Gastroesophageal sphincter (tissue), 4 donors: ENCODE measurements around the gene RFX2. TPM values are rescaled to one million over a fixed set of nuclear protein-coding genes. Genes with fewer than 3 reads are reported as not detected.

Experiments used
- ATAC-seq: fragments of 150-250 bp; one replicate; pipeline ENCODE4 v1.9.1; 2016; ENCODE audit warnings: mild to moderate bottlenecking, moderate library complexity
- H3K27ac ChIP-seq, 4 donors: fragments of 200-600 bp; sonication (generic) in 3 of 4; 1 replicate in 3 of 4; 2 replicates in 1 of 4; pipeline ENCODE4 v1.5.1; 2016 to 2019
- H3K27me3 ChIP-seq: fragments of 200-600 bp; sonication (generic); one replicate; pipeline ENCODE4 v1.5.1; 2019
- H3K36me3 ChIP-seq, 2 donors: fragments of 200-600 bp; sonication (generic); one replicate each; pipeline ENCODE4 v1.5.1; 2019; ENCODE audit warnings: control low read depth in 1 of 2
- H3K4me1 ChIP-seq, 3 donors: fragments of 200-600 bp; sonication (generic); 1 replicate in 2 of 3; 2 replicates in 1 of 3; pipeline ENCODE4 v1.5.1; 2016 to 2019; ENCODE audit warnings: control low read depth in 2 of 3
- H3K4me3 ChIP-seq, 2 donors: fragments of 200-600 bp; sonication (generic); one replicate each; pipeline ENCODE4 v1.5.1; 2019; ENCODE audit warnings: mild to moderate bottlenecking in 1 of 2, moderate library complexity in 1 of 2
- H3K9me3 ChIP-seq, 3 donors: fragments of 200-600 bp; sonication (generic); one replicate each; pipeline ENCODE4 v1.5.1; 2017 to 2019; ENCODE audit warnings: control low read depth in 2 of 3
- CTCF ChIP-seq, 4 experiments: fragments of 200-600 bp in 2 of 4; fragments of 450-650 bp in 2 of 4; sonication (generic) in 1 of 4; IDR thresholded peaks; one replicate each; pipeline ENCODE4 v1.5.1; 2017 to 2019; ENCODE audit warnings: antibody characterized with exemption in 4 of 4, mild to moderate bottlenecking in 2 of 4, moderate library complexity in 2 of 4
- EP300 ChIP-seq: sonication (generic); formaldehyde crosslinking; IDR thresholded peaks from one replicate; pipeline ENCODE4 v1.6.1; 2017; ENCODE audit warnings: antibody characterized with exemption, mild to moderate bottlenecking
- POLR2A ChIP-seq, 2 donors: fragments of 450-650 bp; IDR thresholded peaks; one replicate each; pipeline ENCODE4 v1.6.1; 2017; ENCODE audit warnings: antibody characterized with exemption in 2 of 2, mild to moderate bottlenecking in 2 of 2, moderate library complexity in 1 of 2
- POLR2AphosphoS5 ChIP-seq: sonication (generic); formaldehyde crosslinking; IDR thresholded peaks from one replicate; pipeline ENCODE4 v1.6.1; 2017; ENCODE audit warnings: antibody characterized with exemption
- WGBS, 2 donors: methylation state at CpG; one replicate each; pipeline ENCODE4 v1.1.5; 2018; ENCODE audit warnings: low coverage in 1 of 2; 5-methylcytosine and 5-hydroxymethylcytosine counted together
- total RNA-seq, 4 donors: library from RNA; depleted of rRNA; stranded (reverse); fragments of >200 nt; gene quantifications; one replicate each; pipeline ENCODE4 v1.1.0, GENCODE V29; 2016

RFX2 gene
- total RNA-seq, 4 donors from 2014 or later, result 18.7 to 49.1 (median 37.6) TPM

GRCh38 chr19:5959260-5960004 is 150.9 kb downstream of the RFX2 start:
- H3K27me3 ChIP-seq, result no peaks in the 10 kb centered on the region
- no peak overlapping the region for H3K4me3 ChIP-seq
- ATAC-seq, result no peak
- peak overlapping the region in 3 of 4 donors; percentile 83 to 89 (median 84) for H3K27ac ChIP-seq
- H3K9me3 ChIP-seq, result no peaks in the 10 kb centered on the region
- peaks cover 0 to 4% of the 10 kb centered on the region in 2 donors for H3K36me3 ChIP-seq
- peaks cover 0 to 100% (median 58%) of the 10 kb centered on the region in 3 donors for H3K4me1 ChIP-seq
- 80 to 86% methylated on average over 1 to 3 of the region's 14 CpGs for WGBS, 2 donors
- TF ChIP-seq POLR2AphosphoS5 (no peak), CTCF (IDR thresholded peaks at IDR 0.05) (no peak), EP300 (no peak), POLR2A (IDR thresholded peaks at IDR 0.05) (no peak)

- TF ChIP-seq POLR2A (IDR thresholded peaks at IDR 0.05), result no peak
- TF ChIP-seq POLR2AphosphoS5, result no peak
- TF ChIP-seq EP300, result no peak
- TF ChIP-seq CTCF (IDR thresholded peaks at IDR 0.05), result no peak
- Histone ChIP-seq H3K27me3 (no peaks in the 10 kb centered on the region), H3K4me1 (peaks cover 5 to 100% (median 59%) of the 10 kb centered on the region in 3 donors), H3K27ac (peak overlapping the region in 3 of 4 donors; percentile 83 to 89 (median 84)), H3K4me3 (no peak overlapping the region), H3K9me3 (no peaks in the 10 kb centered on the region), H3K36me3 (peaks cover 0 to 4% of the 10 kb centered on the region in 2 donors)
- ATAC-seq, result no peak
- 60% methylated on average over 1 of the region's 10 CpGs; no CpG with 5 or more reads in 1 of the 2 donors for WGBS, 2 donors
These were observed 151.5 kb downstream of the RFX2 start for GRCh38 chr19:5958851-5959122.

GRCh38 chr19:5958074-5958850 is 152.0 kb downstream of the RFX2 start:
- no peak for ATAC-seq
- Histone ChIP-seq H3K4me3 (no peak overlapping the region), H3K36me3 (peaks cover 0 to 4% of the 10 kb centered on the region in 2 donors), H3K4me1 (peaks cover 9 to 100% (median 63%) of the 10 kb centered on the region in 3 donors), H3K9me3 (no peaks in the 10 kb centered on the region), H3K27me3 (no peaks in the 10 kb centered on the region), H3K27ac (peak overlapping the region in 3 of 4 donors; percentile 84 to 89 (median 86))
- 82 to 89% methylated on average over 11 of the region's 21 CpGs for WGBS, 2 donors
- no peak for TF ChIP-seq POLR2A (IDR thresholded peaks at IDR 0.05)
- TF ChIP-seq EP300, result no peak
- no peak for TF ChIP-seq CTCF (IDR thresholded peaks at IDR 0.05)
- TF ChIP-seq POLR2AphosphoS5, result no peak

- no peaks in the 10 kb centered on the region for H3K9me3 ChIP-seq
- no peak for ATAC-seq
- no peak overlapping the region for H3K4me3 ChIP-seq
- TF ChIP-seq POLR2AphosphoS5, result no peak
- H3K27ac ChIP-seq, result peak overlapping the region in 3 of 4 donors; percentile 76 to 86 (median 84)
- no peaks in the 10 kb centered on the region for H3K27me3 ChIP-seq
- WGBS, 2 donors, result 40 to 61% methylated on average over 1 to 10 of the region's 10 CpGs
- H3K4me1 ChIP-seq, result peaks cover 18 to 100% (median 64%) of the 10 kb centered on the region in 3 donors
- H3K36me3 ChIP-seq, result peaks cover 0 to 4% of the 10 kb centered on the region in 2 donors
These were observed 153.1 kb downstream of the RFX2 start for GRCh38 chr19:5957170-5957569.

GRCh38 chr19:5956728-5957127 is 153.6 kb downstream of the RFX2 start:
- H3K4me1 ChIP-seq, result peaks cover 21 to 100% (median 64%) of the 10 kb centered on the region in 3 donors
- peak overlapping the region in 3 of 4 donors; percentile 76 to 86 (median 84) for H3K27ac ChIP-seq
- no peaks in the 10 kb centered on the region for H3K9me3 ChIP-seq
- ATAC-seq, result no peak
- no peak overlapping the region for H3K4me3 ChIP-seq
- peaks cover 0 to 4% of the 10 kb centered on the region in 2 donors for H3K36me3 ChIP-seq
- TF ChIP-seq CTCF (IDR thresholded peaks at IDR 0.05) (no peak), POLR2A (IDR thresholded peaks at IDR 0.05) (no peak), POLR2AphosphoS5 (no peak), EP300 (no peak)
- no peaks in the 10 kb centered on the region for H3K27me3 ChIP-seq
- 79% methylated on average over 7 of the region's 12 CpGs; no CpG with 5 or more reads in 1 of the 2 donors for WGBS, 2 donors
